HEK293 (cell line): Measurements from ENCODE around the gene L3MBTL1.
A peak's percentile ranks its signal among the peaks of the same experiment; 100 is the strongest.

Experiments
- CTCF ChIA-PET: fragments of 350-600 bp; formaldehyde crosslinking; extraction: SDS; loops from one replicate; lab custom pipeline; 2021; ENCODE audit warnings: antibody characterized with exemption; lab: Yijun Ruan, JAX
- POLR2A ChIA-PET: fragments of 300-600 bp; formaldehyde crosslinking; extraction: SDS; loops from one replicate; lab custom pipeline; 2020; ENCODE audit warnings: antibody characterized with exemption, inconsistent platforms; lab: Yijun Ruan, JAX
- H3K27ac ChIP-seq: fragments of 200-500 bp; sonication (Bioruptor generic); 2 replicates; pipeline ENCODE4 v1.5.1; 2014; ENCODE audit warnings: low read depth, low read length, control low read depth, inconsistent platforms; ENCODE audit errors: extremely low read depth
- H3K36me3 ChIP-seq, 2 experiments: fragments of 200-500 bp in 1 of 2; sonication (Bioruptor generic) in 1 of 2; 1 replicate in 1 of 2; 2 replicates in 1 of 2; pipeline ENCODE4 v1.5.1; 2014 to 2017; ENCODE audit warnings: inconsistent platforms in 2 of 2, low read length in 2 of 2; ENCODE audit not compliant: control insufficient read depth in 2 of 2, insufficient read depth in 1 of 2
- H3K4me1 ChIP-seq: fragments of 200-500 bp; sonication (Bioruptor generic); 2 replicates; pipeline ENCODE4 v1.5.1; 2014; ENCODE audit warnings: mild to moderate bottlenecking, low read length, inconsistent platforms; ENCODE audit not compliant: control insufficient read depth, insufficient read depth
- H3K4me3 ChIP-seq: 2 replicates; pipeline ENCODE4 v1.5.1; 2011; ENCODE audit warnings: low read depth, mild to moderate bottlenecking, control low read depth, low read length, moderate library complexity
- H3K9me3 ChIP-seq: fragments of 200-500 bp; sonication (Bioruptor generic); 2 replicates; pipeline ENCODE4 v1.5.1; 2014; ENCODE audit warnings: low read depth, low read length, inconsistent platforms; ENCODE audit not compliant: control insufficient read depth, insufficient read depth
- AEBP2 ChIP-seq: fragments of 450-650 bp; formaldehyde crosslinking; IDR thresholded peaks from 2 replicates; pipeline ENCODE4 v1.5.1; 2016; ENCODE audit warnings: missing biosample characterization, missing genetic modification characterization, borderline replicate concordance
- BCL6B ChIP-seq: fragments of 450-650 bp; formaldehyde crosslinking; IDR thresholded peaks from 2 replicates; pipeline ENCODE4 v1.5.1; 2017; ENCODE audit warnings: missing biosample characterization, missing genetic modification characterization
- GLI2 ChIP-seq: fragments of 450-650 bp; formaldehyde crosslinking; IDR thresholded peaks from 2 replicates; pipeline ENCODE4; 2017; ENCODE audit warnings: missing biosample characterization, missing genetic modification characterization, low read depth, borderline replicate concordance
- GLIS2 ChIP-seq: fragments of 450-650 bp; formaldehyde crosslinking; IDR thresholded peaks from 2 replicates; pipeline ENCODE4 v1.5.1; 2016; ENCODE audit warnings: missing biosample characterization, missing genetic modification characterization
- HOXD13 ChIP-seq: sonication (generic); formaldehyde crosslinking; IDR thresholded peaks from 2 replicates; pipeline ENCODE4 v1.8.0; 2022; ENCODE audit warnings: missing genetic modification reagents, borderline replicate concordance
- KLF1 ChIP-seq: fragments of 450-650 bp; formaldehyde crosslinking; IDR thresholded peaks from 2 replicates; pipeline ENCODE4 v1.5.1; 2016; ENCODE audit warnings: missing biosample characterization, missing genetic modification characterization
- KLF10 ChIP-seq: fragments of 450-650 bp; IDR thresholded peaks from 2 replicates; pipeline ENCODE4 v1.5.1; 2018; ENCODE audit warnings: missing biosample characterization, mild to moderate bottlenecking, missing genetic modification characterization
- KLF16 ChIP-seq: fragments of 450-650 bp; formaldehyde crosslinking; IDR thresholded peaks from 2 replicates; pipeline ENCODE4 v1.5.1; 2017; ENCODE audit warnings: missing biosample characterization, missing genetic modification characterization
- KLF9 ChIP-seq: fragments of 450-650 bp; formaldehyde crosslinking; IDR thresholded peaks from 2 replicates; pipeline ENCODE4 v1.5.1; 2016; ENCODE audit warnings: missing biosample characterization, missing genetic modification characterization, low read depth
- OSR2 ChIP-seq: fragments of 450-650 bp; formaldehyde crosslinking; IDR thresholded peaks from 2 replicates; pipeline ENCODE4 v1.5.1; 2016; ENCODE audit warnings: missing biosample characterization, missing genetic modification characterization
- PATZ1 ChIP-seq: fragments of 450-650 bp; formaldehyde crosslinking; IDR thresholded peaks from 2 replicates; pipeline ENCODE4 v1.5.1; 2016; ENCODE audit warnings: missing biosample characterization, missing genetic modification characterization
- SP7 ChIP-seq: fragments of 450-650 bp; formaldehyde crosslinking; IDR thresholded peaks from 2 replicates; pipeline ENCODE4 v1.5.1; 2016; ENCODE audit warnings: missing biosample characterization, missing genetic modification characterization
- ZBTB21 ChIP-seq: fragments of 450-650 bp; formaldehyde crosslinking; IDR thresholded peaks from 2 replicates; pipeline ENCODE4 v1.5.1; 2017; ENCODE audit warnings: missing biosample characterization, missing genetic modification characterization
- ZNF112 ChIP-seq: fragments of 450-650 bp; formaldehyde crosslinking; IDR thresholded peaks from 2 replicates; pipeline ENCODE4 v1.5.0; 2017; ENCODE audit warnings: missing biosample characterization, missing genetic modification characterization
- ZNF132 ChIP-seq: fragments of 450-650 bp; formaldehyde crosslinking; IDR thresholded peaks from 2 replicates; pipeline ENCODE4 v1.5.1; 2017; ENCODE audit warnings: missing biosample characterization, missing genetic modification characterization, borderline replicate concordance
- ZNF133 ChIP-seq: fragments of 450-650 bp; formaldehyde crosslinking; IDR thresholded peaks from 2 replicates; pipeline ENCODE4 v1.5.1; 2016; ENCODE audit warnings: missing biosample characterization, missing genetic modification characterization
- ZNF155 ChIP-seq: fragments of 450-650 bp; formaldehyde crosslinking; IDR thresholded peaks from 2 replicates; pipeline ENCODE4 v1.5.1; 2016; ENCODE audit warnings: missing biosample characterization, missing genetic modification characterization
- ZNF2 ChIP-seq: fragments of 450-650 bp; formaldehyde crosslinking; IDR thresholded peaks from 2 replicates; pipeline ENCODE4 v1.5.1; 2016; ENCODE audit warnings: missing biosample characterization, missing genetic modification characterization
- ZNF335 ChIP-seq: fragments of 450-650 bp; formaldehyde crosslinking; conservative IDR thresholded peaks from 2 replicates; pipeline ENCODE4 v1.5.1; 2016; ENCODE audit warnings: missing biosample characterization, missing genetic modification characterization
- ZNF398 ChIP-seq: fragments of 450-650 bp; formaldehyde crosslinking; IDR thresholded peaks from 2 replicates; pipeline ENCODE4 v1.5.1; 2017; ENCODE audit warnings: missing biosample characterization, missing genetic modification characterization
- ZNF423 ChIP-seq: fragments of 450-650 bp; formaldehyde crosslinking; IDR thresholded peaks from 2 replicates; pipeline ENCODE4 v1.5.1; 2016; ENCODE audit warnings: missing biosample characterization, missing genetic modification characterization
- ZNF549 ChIP-seq: fragments of 450-650 bp; IDR thresholded peaks from 2 replicates; pipeline ENCODE4 v1.5.1; 2018; ENCODE audit warnings: missing biosample characterization, missing genetic modification characterization, mild to moderate bottlenecking, inconsistent platforms, moderate library complexity
- ZNF692 ChIP-seq: fragments of 450-650 bp; formaldehyde crosslinking; IDR thresholded peaks from 2 replicates; pipeline ENCODE4 v1.5.1; 2016; ENCODE audit warnings: missing biosample characterization, missing genetic modification characterization
- ZNF768 ChIP-seq: fragments of 450-650 bp; formaldehyde crosslinking; IDR thresholded peaks from 2 replicates; pipeline ENCODE4 v1.5.1; 2018; ENCODE audit warnings: missing biosample characterization, mild to moderate bottlenecking, missing genetic modification characterization
- ZNF777 ChIP-seq: fragments of 450-650 bp; formaldehyde crosslinking; IDR thresholded peaks from 2 replicates; pipeline ENCODE4 v1.5.1; 2017; ENCODE audit warnings: missing biosample characterization, missing genetic modification characterization, borderline replicate concordance
- ZNF837 ChIP-seq: fragments of 450-650 bp; formaldehyde crosslinking; IDR thresholded peaks from 2 replicates; pipeline ENCODE4 v1.5.1; 2016; ENCODE audit warnings: missing biosample characterization, missing genetic modification characterization
- ZSCAN30 ChIP-seq: fragments of 450-650 bp; IDR thresholded peaks from 2 replicates; pipeline ENCODE4 v1.5.1; 2018; ENCODE audit warnings: missing biosample characterization, mild to moderate bottlenecking, missing genetic modification characterization, moderate library complexity
- ZSCAN5A ChIP-seq: fragments of 450-650 bp; formaldehyde crosslinking; IDR thresholded peaks from 2 replicates; pipeline ENCODE4 v1.5.1; 2016; ENCODE audit warnings: missing biosample characterization, missing genetic modification characterization

Gene L3MBTL1

GRCh38 chr20:43513931-43514647 is 6.6 kb downstream of the L3MBTL1 start (continued):
- TF ChIP-seq ZNF112 (no peak), AEBP2 (tag by site-specific recombination) (no peak), KLF16 (tag by site-specific recombination) (peak; percentile 76), ZNF132 (tag by site-specific recombination) (no peak), ZNF549 (tag by site-specific recombination) (no peak), GLI2 (tag by site-specific recombination) (no peak), ZBTB21 (tag by site-specific recombination) (no peak), KLF10 (peak; percentile 32; the same call in 1 of the 2 replicates), KLF1 (tag by site-specific recombination) (peak; percentile 32), ZNF768 (tag by site-specific recombination) (no peak), HOXD13 (CRISPR knock-in tag) (no peak), ZSCAN5A (no peak), ZNF692 (tag by site-specific recombination) (0 out of 2 replicates have a peak, but pooled peaks have one; percentile 33)

- H3K4me3 ChIP-seq: peak overlapping the region; percentile 74
- peak overlapping the region; percentile 60; the same call in 1 of the 2 replicates for H3K27ac ChIP-seq
- H3K9me3 ChIP-seq: no peaks in the 10 kb centered on the region
- ChIA-PET POLR2A (interaction anchor here (1.0 to 2.5 kb wide), 9 partner anchors 8 to 76 kb away, joined by 3 to 36 read pairs (median 9); partner anchors contain the start of genes IFT52 and SRSF6), CTCF (interaction anchor here (1.0 to 1.8 kb wide), 3 partner anchors 9 to 65 kb away, joined by 3 to 13 read pairs (median 3); no protein-coding TSS in a partner anchor)
- H3K36me3 ChIP-seq: peaks cover 3 to 25% of the 10 kb centered on the region in 2 experiments; a peak in 2 of 3 replicates
- H3K4me1 ChIP-seq: peaks cover 6% of the 10 kb centered on the region; the same call in 1 of the 2 replicates
- TF ChIP-seq ZSCAN30: no peak
- TF ChIP-seq ZNF155 (tag by site-specific recombination): no peak
- peak; percentile 16 for TF ChIP-seq ZNF335 (tag by site-specific recombination)
- TF ChIP-seq PATZ1 (tag by site-specific recombination): no peak
- TF ChIP-seq ZNF133: no peak
- TF ChIP-seq ZNF837 (tag by site-specific recombination): no peak
- TF ChIP-seq ZNF2 (tag by site-specific recombination): 0 out of 2 replicates have a peak, but pooled peaks have one; percentile 2
- TF ChIP-seq ZNF423: no peak
- TF ChIP-seq BCL6B (tag by site-specific recombination): no peak
- peak; percentile 49; the same call in 1 of the 2 replicates for TF ChIP-seq GLIS2 (tag by site-specific recombination)
- TF ChIP-seq KLF9 (tag by site-specific recombination): no peak
- TF ChIP-seq OSR2 (tag by site-specific recombination): no peak
- TF ChIP-seq SP7 (tag by site-specific recombination): no peak
- no peak for TF ChIP-seq ZNF398 (tag by site-specific recombination)
- TF ChIP-seq ZNF777: no peak
Measured at GRCh38 chr20:43514648-43514999, 7.1 kb downstream of the L3MBTL1 start.
